Measurements from ENCODE around the gene RSAD1. TPM values are rescaled to one million over a fixed set of nuclear protein-coding genes. Genes with fewer than 3 reads are reported as not detected.

The RSAD1 gene
- total RNA-seq, 1 experiment from 2014 or later: 93.9 TPM

DNA sequence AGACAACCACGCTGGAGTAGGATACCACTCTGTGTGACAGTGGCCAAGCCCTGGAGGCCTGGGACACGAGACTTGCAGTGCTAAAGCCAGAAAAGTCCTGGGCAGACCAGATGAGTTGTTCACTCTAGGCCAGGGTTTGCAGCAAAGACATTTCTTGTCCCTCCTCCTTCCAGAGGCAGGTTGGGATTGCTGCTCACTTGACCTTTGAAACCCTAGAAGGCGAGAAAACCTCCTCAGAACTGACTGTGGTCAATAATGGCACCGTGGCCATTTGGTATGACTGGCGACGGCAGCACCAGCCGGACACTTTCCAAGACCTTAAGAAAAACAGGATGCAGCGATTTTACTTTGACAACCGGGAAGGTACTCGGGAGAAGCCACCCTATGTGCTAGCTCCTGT, 44.1 kb downstream of the RSAD1 start:
- Histone ChIP-seq H3K4me1 (peaks cover 26% of the 10 kb centered on the region), H3K36me3 (ENCODE audit: control insufficient read depth, insufficient read depth, low read length) (no peaks in the 10 kb centered on the region), H3K4me3 (ENCODE audit: low read depth, low read length) (no peak overlapping the region), H3K9me3 (no peaks in the 10 kb centered on the region), H3K27me3 (replicated peaks; ENCODE audit: control insufficient read depth, insufficient read depth, low read length) (no peaks in the 10 kb centered on the region)
- H3K4me1 Mint-ChIP-seq (ENCODE audit: low read depth, unreplicated experiment): peaks cover 26% of the 10 kb centered on the region
- no peak overlapping the region for H3K4me3 Mint-ChIP-seq (ENCODE audit: unreplicated experiment)
- H3K27me3 Mint-ChIP-seq (ENCODE audit: insufficient read depth, unreplicated experiment): no peaks in the 10 kb centered on the region
- H3K27ac Mint-ChIP-seq (ENCODE audit: unreplicated experiment): peak overlapping the region; percentile 17
- BruUV-seq (replicated peaks): no TSS peak
- POLR2A ChIA-PET: interaction anchor here (0.5 to 1.5 kb wide), 2 partner anchors 19 to 54 kb away, joined by 5 to 6 read pairs; partner anchors contain the start of gene CHAD
- intact Hi-C loops (cut with micrococcal nuclease; ENCODE audit: unreplicated experiment): loop anchor here (1.0 kb wide), 1 partner anchor 21 kb away; no protein-coding TSS in a partner anchor
- CTCF ChIA-PET: interaction anchor here (0.8 to 2.2 kb wide), 10 partner anchors 9 to 173 kb away, joined by 3 to 13 read pairs (median 4); partner anchors contain the start of gene EPN3
- no peak for DNase-seq
- TF ChIP-seq, protein P1, sequence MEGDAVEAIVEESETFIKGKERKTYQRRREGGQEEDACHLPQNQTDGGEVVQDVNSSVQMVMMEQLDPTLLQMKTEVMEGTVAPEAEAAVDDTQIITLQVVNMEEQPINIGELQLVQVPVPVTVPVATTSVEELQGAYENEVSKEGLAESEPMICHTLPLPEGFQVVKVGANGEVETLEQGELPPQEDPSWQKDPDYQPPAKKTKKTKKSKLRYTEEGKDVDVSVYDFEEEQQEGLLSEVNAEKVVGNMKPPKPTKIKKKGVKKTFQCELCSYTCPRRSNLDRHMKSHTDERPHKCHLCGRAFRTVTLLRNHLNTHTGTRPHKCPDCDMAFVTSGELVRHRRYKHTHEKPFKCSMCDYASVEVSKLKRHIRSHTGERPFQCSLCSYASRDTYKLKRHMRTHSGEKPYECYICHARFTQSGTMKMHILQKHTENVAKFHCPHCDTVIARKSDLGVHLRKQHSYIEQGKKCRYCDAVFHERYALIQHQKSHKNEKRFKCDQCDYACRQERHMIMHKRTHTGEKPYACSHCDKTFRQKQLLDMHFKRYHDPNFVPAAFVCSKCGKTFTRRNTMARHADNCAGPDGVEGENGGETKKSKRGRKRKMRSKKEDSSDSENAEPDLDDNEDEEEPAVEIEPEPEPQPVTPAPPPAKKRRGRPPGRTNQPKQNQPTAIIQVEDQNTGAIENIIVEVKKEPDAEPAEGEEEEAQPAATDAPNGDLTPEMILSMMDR (IDR thresholded peaks at IDR 0.05; ENCODE audit: insufficient read depth in 1 of 2, low read depth in 1 of 2, low read length in 1 of 2, severe bottlenecking in 1 of 2, unreplicated experiment in 1 of 2): no peak
- no peaks in the 10 kb centered on the region for H3K36me3 Mint-ChIP-seq (ENCODE audit: insufficient read depth, unreplicated experiment)
- H3K9me3 Mint-ChIP-seq (ENCODE audit: unreplicated experiment): no peaks in the 10 kb centered on the region

DNA sequence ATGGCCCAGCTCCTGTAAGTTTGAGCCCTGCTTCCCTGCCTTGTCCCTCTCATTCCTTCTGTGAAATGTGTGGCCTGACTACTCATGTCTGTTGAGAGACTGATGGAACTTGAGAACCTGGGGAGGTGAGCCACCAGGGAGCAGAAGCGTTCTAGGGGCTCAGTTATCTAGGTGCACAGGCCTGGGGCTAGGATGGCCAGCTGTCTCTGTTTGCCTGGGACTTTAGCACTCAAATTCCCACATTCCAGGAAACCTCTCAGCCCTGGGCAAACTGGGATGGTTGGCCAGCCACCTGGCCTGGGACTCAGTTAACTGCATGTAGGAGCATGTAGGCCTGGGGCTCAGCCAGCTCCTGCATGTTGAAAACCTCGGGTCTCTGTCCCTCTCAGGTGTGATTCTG, 44.5 kb downstream of the RSAD1 start:
- H3K4me1 Mint-ChIP-seq (ENCODE audit: low read depth, unreplicated experiment): peaks cover 26% of the 10 kb centered on the region
- no TSS peak for BruUV-seq (replicated peaks)
- no peaks in the 10 kb centered on the region for H3K27me3 Mint-ChIP-seq (ENCODE audit: insufficient read depth, unreplicated experiment)
- H3K9me3 Mint-ChIP-seq (ENCODE audit: unreplicated experiment): no peaks in the 10 kb centered on the region
- Histone ChIP-seq H3K27me3 (replicated peaks; ENCODE audit: control insufficient read depth, insufficient read depth, low read length) (no peaks in the 10 kb centered on the region), H3K4me3 (ENCODE audit: low read depth, low read length) (no peak overlapping the region), H3K4me1 (peaks cover 23% of the 10 kb centered on the region), H3K9me3 (no peaks in the 10 kb centered on the region), H3K36me3 (ENCODE audit: control insufficient read depth, insufficient read depth, low read length) (no peaks in the 10 kb centered on the region)
- intact Hi-C loops (cut with micrococcal nuclease; ENCODE audit: unreplicated experiment): loop anchor here (1.0 kb wide), 1 partner anchor 20 kb away; no protein-coding TSS in a partner anchor
- POLR2A ChIA-PET: interaction anchor here (0.5 to 1.5 kb wide), 2 partner anchors 19 to 55 kb away, joined by 5 to 6 read pairs; partner anchors contain the start of gene CHAD
- no peak overlapping the region for H3K4me3 Mint-ChIP-seq (ENCODE audit: unreplicated experiment)
- H3K27ac Mint-ChIP-seq (ENCODE audit: unreplicated experiment): peak overlapping the region; percentile 17
- DNase-seq: peak; percentile 88 to 94
- no peaks in the 10 kb centered on the region for H3K36me3 Mint-ChIP-seq (ENCODE audit: insufficient read depth, unreplicated experiment)
- CTCF ChIA-PET: interaction anchor here (0.7 to 2.2 kb wide), 11 partner anchors 9 to 172 kb away, joined by 3 to 13 read pairs (median 4); partner anchors contain the start of gene EPN3
- TF ChIP-seq, protein P1 (IDR thresholded peaks at IDR 0.05; ENCODE audit: insufficient read depth in 1 of 2, low read depth in 1 of 2, low read length in 1 of 2, severe bottlenecking in 1 of 2, unreplicated experiment in 1 of 2): peak in 1 of 2 experiments; percentile 60

DNA sequence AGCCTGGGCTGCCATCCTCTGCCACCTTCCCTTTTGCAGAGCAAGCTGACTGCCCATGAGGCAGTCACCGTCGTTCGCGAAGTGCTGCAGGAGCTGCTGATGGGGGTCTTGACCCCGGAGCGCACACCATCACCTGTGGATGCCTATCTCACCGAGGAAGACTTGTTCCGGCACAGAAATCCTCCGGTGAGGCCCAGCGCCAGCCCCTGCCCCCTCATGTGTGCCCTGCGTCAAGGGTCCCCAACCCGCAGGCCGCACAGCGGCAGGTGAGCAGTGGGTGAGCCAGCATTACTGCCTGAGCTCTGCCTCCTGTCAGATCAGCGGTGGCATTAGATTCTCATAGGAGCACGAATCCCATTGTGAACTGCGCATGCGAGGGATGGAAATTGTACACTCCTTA, 46.2 kb downstream of the RSAD1 start:
- Histone ChIP-seq H3K27me3 (replicated peaks; ENCODE audit: control insufficient read depth, insufficient read depth, low read length) (no peaks in the 10 kb centered on the region), H3K4me1 (peaks cover 23% of the 10 kb centered on the region), H3K36me3 (ENCODE audit: control insufficient read depth, insufficient read depth, low read length) (no peaks in the 10 kb centered on the region), H3K9me3 (no peaks in the 10 kb centered on the region), H3K4me3 (ENCODE audit: low read depth, low read length) (no peak overlapping the region)
- Mint-ChIP-seq H3K4me3 (ENCODE audit: unreplicated experiment) (no peak overlapping the region), H3K27me3 (ENCODE audit: insufficient read depth, unreplicated experiment) (no peaks in the 10 kb centered on the region), H3K9me3 (ENCODE audit: unreplicated experiment) (no peaks in the 10 kb centered on the region), H3K36me3 (ENCODE audit: insufficient read depth, unreplicated experiment) (no peaks in the 10 kb centered on the region), H3K27ac (ENCODE audit: unreplicated experiment) (no peak overlapping the region), H3K4me1 (ENCODE audit: low read depth, unreplicated experiment) (peaks cover 26% of the 10 kb centered on the region)
- ChIA-PET CTCF (interaction anchor here (0.9 to 1.3 kb wide), 3 partner anchors 18 to 101 kb away, joined by 3 to 9 read pairs (median 5); no protein-coding TSS in a partner anchor), POLR2A (no interaction called here)
- no peak for DNase-seq
- intact Hi-C loops (cut with micrococcal nuclease; ENCODE audit: unreplicated experiment): no loop called here
- no TSS peak for BruUV-seq (replicated peaks)
- TF ChIP-seq, protein P1 (IDR thresholded peaks at IDR 0.05; ENCODE audit: insufficient read depth in 1 of 2, low read depth in 1 of 2, low read length in 1 of 2, severe bottlenecking in 1 of 2, unreplicated experiment in 1 of 2): no peak

Measured in Caco-2 (cell line).